Left lung (tissue), 10 donors: ENCODE results near the gene XPR1. TPM values are rescaled to one million over a fixed set of nuclear protein-coding genes. Genes with fewer than 3 reads are reported as not detected.

Experiments
- ATAC-seq: fragments of 200-7000 bp; cut with Tn5 transposase; one replicate; pipeline ENCODE4 v1.9.1; 2020; ENCODE audit warnings: moderate library complexity
- DNase-seq, 4 donors: peaks; one replicate each; pipeline ENCODE4 v3.0.0-alpha.2; 2013 to 2020
- H3K27ac ChIP-seq, 2 donors: fragments of 200-600 bp; sonication (generic) in 1 of 2; one replicate each; pipeline versions ENCODE4 v1.5.0 to v1.8.0; 2020 to 2021
- H3K27me3 ChIP-seq, 2 donors: fragments of 200-600 bp; sonication (generic) in 1 of 2; one replicate each; pipeline versions ENCODE4 v1.5.0 to v1.8.0; 2020 to 2021
- H3K36me3 ChIP-seq, 2 donors: fragments of 200-600 bp; sonication (generic) in 1 of 2; one replicate each; pipeline versions ENCODE4 v1.5.0 to v1.8.0; 2020 to 2021
- H3K4me1 ChIP-seq, 2 donors: fragments of 200-600 bp; one replicate each; pipeline ENCODE4 v1.8.0; 2021
- H3K4me3 ChIP-seq, 2 donors: fragments of 200-600 bp; sonication (generic) in 1 of 2; one replicate each; pipeline versions ENCODE4 v1.5.0 to v1.8.0; 2020 to 2021; ENCODE audit warnings: mild to moderate bottlenecking in 1 of 2
- H3K9me3 ChIP-seq, 2 donors: fragments of 200-600 bp; sonication (generic) in 1 of 2; one replicate each; pipeline versions ENCODE4 v1.5.0 to v1.8.0; 2020 to 2021
- CTCF ChIP-seq, 2 donors: fragments of 200-600 bp; sonication (generic) in 1 of 2; IDR thresholded peaks; one replicate each; pipeline versions ENCODE4 v1.5.0 to v1.8.0; 2021; ENCODE audit warnings: antibody characterized with exemption in 2 of 2
- intact Hi-C, 2 donors: fragments of 100-400 bp; cut with DNase I; formaldehyde crosslinking; loops; one replicate each; pipeline versions ENCODE4 v1.11.2 to v1.14.2; 2022
- polyA plus RNA-seq, 6 donors: library from polyadenylated mRNA; unstranded; fragments of 120-200 nt; gene quantifications; one replicate each; pipeline ENCODE4 v1.2.1, GENCODE V29; 2013; ENCODE audit not compliant: insufficient read length in 6 of 6
- total RNA-seq, 2 donors: library from RNA; stranded (reverse); fragmentation: NEBNext Ultra II Directional; extraction: Animal tissue kit (Norgen Biotek cat#: 25700); gene quantifications; one replicate each; pipeline ENCODE4 v1.2.1, GENCODE V29; 2021
- donor health status: DM: no; HTN: yes; CAD: no.
- donor health status: DM: no; HTN: no; CAD: no.

XPR1 gene
- total and polyA plus RNA-seq, 8 donors: 24.6 to 34.2 (median 27.8) TPM

GRCh38 chr1:180907313-180908055, 275.7 kb downstream of the XPR1 start:
- no peaks in the 10 kb centered on the region for H3K9me3 ChIP-seq
- peaks cover 2 to 26% of the 10 kb centered on the region in 2 donors for H3K27me3 ChIP-seq
- no peak for TF ChIP-seq CTCF (IDR thresholded peaks at IDR 0.05)
- DNase-seq: no peak
- peaks cover 0 to 13% of the 10 kb centered on the region in 2 donors for H3K4me1 ChIP-seq
- no peak overlapping the region for H3K4me3 ChIP-seq
- no peak for ATAC-seq
- H3K27ac ChIP-seq: no peak overlapping the region
- intact Hi-C loops: no loop called here
- no peaks in the 10 kb centered on the region for H3K36me3 ChIP-seq

- no peak for TF ChIP-seq CTCF (IDR thresholded peaks at IDR 0.05)
- H3K36me3 ChIP-seq: no peaks in the 10 kb centered on the region
- intact Hi-C loops: no loop called here
- peaks cover 8 to 33% of the 10 kb centered on the region in 2 donors for H3K27me3 ChIP-seq
- DNase-seq: no peak
- H3K4me1 ChIP-seq: peaks cover 0 to 20% of the 10 kb centered on the region in 2 donors
- H3K27ac ChIP-seq: no peak overlapping the region
- H3K9me3 ChIP-seq: no peaks in the 10 kb centered on the region
- H3K4me3 ChIP-seq: no peak overlapping the region
- ATAC-seq: no peak
These were observed 276.4 kb downstream of the XPR1 start for GRCh38 chr1:180908074-180908765.

- no peak overlapping the region for H3K27ac ChIP-seq
- no peak for TF ChIP-seq CTCF (IDR thresholded peaks at IDR 0.05)
- ATAC-seq: no peak
These were observed 277.2 kb downstream of the XPR1 start for GRCh38 chr1:180909005-180909414.

GRCh38 chr1:180909462-180909976, 277.7 kb downstream of the XPR1 start:
- ATAC-seq: no peak
- intact Hi-C loops: no loop called here
- H3K4me3 ChIP-seq: no peak overlapping the region
- no peaks in the 10 kb centered on the region for H3K9me3 ChIP-seq
- no peaks in the 10 kb centered on the region for H3K36me3 ChIP-seq
- no peak for TF ChIP-seq CTCF (IDR thresholded peaks at IDR 0.05)
- H3K27ac ChIP-seq: no peak overlapping the region
- peaks cover 0 to 24% of the 10 kb centered on the region in 2 donors for H3K4me1 ChIP-seq
- DNase-seq: no peak
- H3K27me3 ChIP-seq: peaks cover 14 to 46% of the 10 kb centered on the region in 2 donors

More at GRCh38 chr1:180909005-180909414, 277.2 kb downstream of the XPR1 start:
- DNase-seq: no peak
- intact Hi-C loops: no loop called here
- Histone ChIP-seq H3K4me1 (peaks cover 0 to 24% of the 10 kb centered on the region in 2 donors), H3K27me3 (peaks cover 14 to 41% of the 10 kb centered on the region in 2 donors), H3K36me3 (no peaks in the 10 kb centered on the region), H3K4me3 (no peak overlapping the region), H3K9me3 (no peaks in the 10 kb centered on the region)

GRCh38 chr1:180911640-180912191, 279.9 kb downstream of the XPR1 start:
- peak; percentile 19 for ATAC-seq
- peak in 1 of 4 donors; percentile 41 for DNase-seq
- H3K9me3 ChIP-seq: no peaks in the 10 kb centered on the region

More at GRCh38 chr1:180911640-180912191, 279.9 kb downstream of the XPR1 start:
- H3K27ac ChIP-seq: peak overlapping the region; percentile 75 to 87
- peaks cover 0 to 24% of the 10 kb centered on the region in 2 donors for H3K4me1 ChIP-seq
- no peaks in the 10 kb centered on the region for H3K36me3 ChIP-seq
- peak overlapping the region; percentile 52 to 54 for H3K4me3 ChIP-seq
- intact Hi-C loops: no loop called here
- no peak for TF ChIP-seq CTCF (IDR thresholded peaks at IDR 0.05)
- peaks cover 14 to 49% of the 10 kb centered on the region in 2 donors for H3K27me3 ChIP-seq
